ENCODE results near the gene FBXL14.

The FBXL14 gene

DNA sequence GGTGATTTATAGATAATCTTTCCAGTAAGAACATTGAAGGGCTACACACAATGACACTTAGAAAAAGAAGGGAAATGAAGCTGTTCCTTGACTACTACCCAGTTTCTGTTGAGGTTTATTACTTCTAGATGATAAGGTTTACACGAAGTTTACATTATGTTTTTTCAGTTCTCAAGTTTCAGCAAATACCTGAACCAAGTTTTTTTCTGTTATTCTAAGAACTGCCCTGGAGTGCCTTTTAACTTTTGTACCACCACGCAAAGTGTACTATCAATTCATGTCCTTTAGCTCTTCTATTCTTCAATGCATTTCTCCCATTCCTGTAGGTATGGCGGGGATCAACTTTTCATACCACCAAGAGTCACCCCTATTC lies 5.8 kb downstream of the FBXL14 start:
- peaks cover 30% of the 10 kb centered on the region for H3K79me2 ChIP-seq
- no peak overlapping the region for H2AFZ ChIP-seq
- peak overlapping the region; percentile 17 for H3K4me3 ChIP-seq (ENCODE audit: low read depth, low read length)
- peak overlapping the region; percentile 75 for H3K27ac ChIP-seq
- H3K9ac ChIP-seq, result no peak overlapping the region
- no peaks in the 10 kb centered on the region for H3K36me3 ChIP-seq (ENCODE audit: control insufficient read depth, insufficient read depth, low read length)
- H3K4me1 ChIP-seq, result peaks cover 32% of the 10 kb centered on the region
- TF ChIP-seq, protein P1, sequence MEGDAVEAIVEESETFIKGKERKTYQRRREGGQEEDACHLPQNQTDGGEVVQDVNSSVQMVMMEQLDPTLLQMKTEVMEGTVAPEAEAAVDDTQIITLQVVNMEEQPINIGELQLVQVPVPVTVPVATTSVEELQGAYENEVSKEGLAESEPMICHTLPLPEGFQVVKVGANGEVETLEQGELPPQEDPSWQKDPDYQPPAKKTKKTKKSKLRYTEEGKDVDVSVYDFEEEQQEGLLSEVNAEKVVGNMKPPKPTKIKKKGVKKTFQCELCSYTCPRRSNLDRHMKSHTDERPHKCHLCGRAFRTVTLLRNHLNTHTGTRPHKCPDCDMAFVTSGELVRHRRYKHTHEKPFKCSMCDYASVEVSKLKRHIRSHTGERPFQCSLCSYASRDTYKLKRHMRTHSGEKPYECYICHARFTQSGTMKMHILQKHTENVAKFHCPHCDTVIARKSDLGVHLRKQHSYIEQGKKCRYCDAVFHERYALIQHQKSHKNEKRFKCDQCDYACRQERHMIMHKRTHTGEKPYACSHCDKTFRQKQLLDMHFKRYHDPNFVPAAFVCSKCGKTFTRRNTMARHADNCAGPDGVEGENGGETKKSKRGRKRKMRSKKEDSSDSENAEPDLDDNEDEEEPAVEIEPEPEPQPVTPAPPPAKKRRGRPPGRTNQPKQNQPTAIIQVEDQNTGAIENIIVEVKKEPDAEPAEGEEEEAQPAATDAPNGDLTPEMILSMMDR (IDR thresholded peaks at IDR 0.05), result no peak
- no peaks in the 10 kb centered on the region for H3K9me3 ChIP-seq (ENCODE audit: control insufficient read depth, low read length)
- H3K4me2 ChIP-seq (ENCODE audit: low read length), result peak overlapping the region; percentile 26
- no peaks in the 10 kb centered on the region for H3K27me3 ChIP-seq (ENCODE audit: control insufficient read depth, insufficient read depth, low read length)

DNA sequence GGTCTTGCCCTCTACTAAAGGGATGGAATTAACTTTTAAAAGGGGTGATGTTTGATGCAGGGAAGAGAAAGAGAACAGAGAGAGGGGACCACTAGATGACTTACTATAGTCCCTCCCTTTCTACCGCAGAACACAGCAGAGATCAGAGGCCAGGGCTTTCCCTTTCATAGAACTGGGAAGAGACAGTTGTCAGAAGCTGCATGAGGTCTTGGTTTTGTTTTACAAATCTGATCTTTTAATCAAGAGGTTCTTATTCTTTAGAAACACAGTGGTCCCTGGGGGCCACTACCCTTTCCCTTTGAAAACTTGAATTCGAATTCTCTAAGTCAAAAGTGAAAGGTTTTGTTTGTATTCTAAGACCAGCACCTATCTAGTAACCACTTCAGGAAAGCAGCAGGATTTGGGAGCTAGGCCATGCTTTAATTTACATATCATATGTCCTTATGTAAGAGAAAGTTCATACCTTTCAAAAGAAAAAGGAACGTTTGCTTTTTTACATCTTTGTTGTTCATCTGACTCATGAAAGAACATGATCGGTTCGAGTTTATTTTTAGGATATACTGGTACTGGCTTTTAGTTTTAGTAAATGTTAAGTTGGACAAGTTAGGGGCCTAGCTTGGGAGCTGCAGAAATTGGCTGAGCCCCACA lies 6.3 kb downstream of the FBXL14 start:
- H3K9ac ChIP-seq, result no peak overlapping the region
- peak overlapping the region; percentile 26 for H3K4me2 ChIP-seq (ENCODE audit: low read length)
- no peaks in the 10 kb centered on the region for H3K36me3 ChIP-seq (ENCODE audit: control insufficient read depth, insufficient read depth, low read length)
- peaks cover 26% of the 10 kb centered on the region for H3K79me2 ChIP-seq
- no peaks in the 10 kb centered on the region for H3K27me3 ChIP-seq (ENCODE audit: control insufficient read depth, insufficient read depth, low read length)
- H3K9me3 ChIP-seq (ENCODE audit: control insufficient read depth, low read length), result no peaks in the 10 kb centered on the region
- TF ChIP-seq, protein P1 (IDR thresholded peaks at IDR 0.05), result no peak
- peak overlapping the region; percentile 75 for H3K27ac ChIP-seq
- no peak overlapping the region for H2AFZ ChIP-seq
- H3K4me1 ChIP-seq, result peaks cover 27% of the 10 kb centered on the region
- no peak overlapping the region for H3K4me3 ChIP-seq (ENCODE audit: low read depth, low read length)

DNA sequence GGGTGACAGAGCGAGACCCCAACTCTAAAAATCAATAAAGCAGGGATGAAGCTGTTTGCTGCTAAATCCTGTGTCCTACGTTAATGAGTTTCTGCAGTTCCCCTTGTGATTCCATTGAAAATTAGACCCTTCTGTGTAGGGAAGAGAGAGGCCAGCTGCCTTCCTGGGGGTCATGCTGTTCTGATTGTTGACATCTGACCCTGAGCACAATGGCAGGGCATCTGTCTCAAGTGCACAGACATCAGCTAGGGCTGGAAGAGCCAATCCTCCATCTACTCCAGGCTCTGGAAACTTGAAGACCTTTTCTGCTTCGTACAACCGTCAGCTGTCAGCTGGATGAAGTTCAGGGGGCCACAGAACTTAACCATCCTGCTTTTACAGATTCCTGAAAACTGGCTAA lies 10.1 kb downstream of the FBXL14 start:
- no peak overlapping the region for H3K9ac ChIP-seq
- H3K27ac ChIP-seq, result no peak overlapping the region
- no peak overlapping the region for H3K4me3 ChIP-seq (ENCODE audit: low read depth, low read length)
- TF ChIP-seq, protein P1 (IDR thresholded peaks at IDR 0.05), result no peak
- H3K9me3 ChIP-seq (ENCODE audit: control insufficient read depth, low read length), result no peaks in the 10 kb centered on the region
- H3K27me3 ChIP-seq (ENCODE audit: control insufficient read depth, insufficient read depth, low read length), result no peaks in the 10 kb centered on the region
- H3K79me2 ChIP-seq, result peaks cover 15% of the 10 kb centered on the region
- H2AFZ ChIP-seq, result no peak overlapping the region
- H3K4me2 ChIP-seq (ENCODE audit: low read length), result no peak overlapping the region
- H3K4me1 ChIP-seq, result peaks cover 11% of the 10 kb centered on the region
- no peaks in the 10 kb centered on the region for H3K36me3 ChIP-seq (ENCODE audit: control insufficient read depth, insufficient read depth, low read length)

DNA sequence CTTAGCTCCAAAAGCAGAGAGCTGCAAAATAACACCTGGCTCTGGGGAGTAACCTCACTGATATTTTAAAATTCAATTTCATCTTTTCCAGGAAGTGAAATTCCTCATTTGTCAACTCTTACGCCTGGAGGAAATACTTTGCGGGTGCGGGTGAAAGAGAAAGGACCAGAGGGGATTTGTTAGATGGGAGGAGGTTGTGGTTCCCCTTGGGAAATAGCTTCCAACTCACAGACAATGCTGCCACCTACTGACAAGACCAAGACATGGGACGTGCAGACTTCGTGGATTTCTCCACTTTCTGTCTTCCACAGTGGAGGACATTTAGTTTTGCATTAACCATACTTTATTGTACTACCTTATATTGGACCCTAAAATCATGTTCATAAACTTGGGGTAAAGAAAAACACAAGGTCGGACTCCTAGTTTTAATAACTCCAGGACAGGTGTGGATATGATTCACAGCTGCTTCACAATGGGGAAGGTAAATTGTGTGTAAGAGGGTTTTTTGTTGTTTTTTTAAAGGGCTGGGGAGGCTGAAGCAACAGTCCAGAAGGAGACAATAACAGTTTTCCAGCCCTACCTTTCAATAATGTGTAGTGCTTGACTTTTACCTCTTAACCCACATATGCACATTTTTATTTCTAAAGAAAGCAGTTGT lies 10.8 kb downstream of the FBXL14 start:
- TF ChIP-seq, protein P1 (IDR thresholded peaks at IDR 0.05), result peak; percentile 85
- peak overlapping the region; percentile 17 for H3K4me3 ChIP-seq (ENCODE audit: low read depth, low read length)
- H3K27ac ChIP-seq, result no peak overlapping the region

DNA sequence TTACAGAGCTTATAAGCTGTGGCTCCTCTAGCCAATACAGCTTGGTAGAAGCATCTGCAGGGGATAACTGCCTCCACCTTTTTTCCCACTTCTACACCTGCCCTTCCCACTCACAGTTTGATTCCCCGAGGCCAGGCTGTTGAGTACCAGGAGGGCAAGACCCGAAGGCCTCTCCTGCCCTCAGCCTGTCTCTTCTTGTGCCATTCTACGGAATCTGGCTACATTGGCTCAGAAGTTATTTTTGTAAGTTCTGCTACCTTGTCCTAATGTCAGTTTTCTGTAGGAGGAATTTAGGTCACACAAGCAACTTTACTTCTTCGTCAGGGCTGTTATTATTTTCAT lies 11.7 kb downstream of the FBXL14 start:
- peaks cover 3% of the 10 kb centered on the region for H3K4me1 ChIP-seq
- peaks cover 15% of the 10 kb centered on the region for H3K79me2 ChIP-seq
- no peak overlapping the region for H3K4me2 ChIP-seq (ENCODE audit: low read length)
- TF ChIP-seq, protein P1 (IDR thresholded peaks at IDR 0.05), result no peak
- no peak overlapping the region for H3K9ac ChIP-seq
- no peak overlapping the region for H3K27ac ChIP-seq
- H2AFZ ChIP-seq, result no peak overlapping the region
- H3K4me3 ChIP-seq (ENCODE audit: low read depth, low read length), result no peak overlapping the region
- H3K36me3 ChIP-seq (ENCODE audit: control insufficient read depth, insufficient read depth, low read length), result no peaks in the 10 kb centered on the region
- no peaks in the 10 kb centered on the region for H3K27me3 ChIP-seq (ENCODE audit: control insufficient read depth, insufficient read depth, low read length)
- H3K9me3 ChIP-seq (ENCODE audit: control insufficient read depth, low read length), result no peaks in the 10 kb centered on the region

More for the DNA sequence above, 10.8 kb downstream of the FBXL14 start:
- Histone ChIP-seq H3K9ac (no peak overlapping the region), H3K4me1 (peaks cover 11% of the 10 kb centered on the region), H3K27me3 (ENCODE audit: control insufficient read depth, insufficient read depth, low read length) (no peaks in the 10 kb centered on the region), H2AFZ (no peak overlapping the region), H3K4me2 (ENCODE audit: low read length) (no peak overlapping the region), H3K36me3 (ENCODE audit: control insufficient read depth, insufficient read depth, low read length) (no peaks in the 10 kb centered on the region), H3K9me3 (ENCODE audit: control insufficient read depth, low read length) (no peaks in the 10 kb centered on the region), H3K79me2 (peaks cover 15% of the 10 kb centered on the region)

All from parathyroid adenoma (tissue), 2 donors.